ENCODE data around the gene DSCAML1. TPM values are rescaled to one million over a fixed set of nuclear protein-coding genes. Genes with fewer than 3 reads are reported as not detected.

The DSCAML1 gene
- total and polyA plus RNA-seq, 2 of the 8 experiments (the other 6 are each of a cell fraction or from before 2014, with no cell fraction given), result 0.19 to 0.24 TPM

DNA sequence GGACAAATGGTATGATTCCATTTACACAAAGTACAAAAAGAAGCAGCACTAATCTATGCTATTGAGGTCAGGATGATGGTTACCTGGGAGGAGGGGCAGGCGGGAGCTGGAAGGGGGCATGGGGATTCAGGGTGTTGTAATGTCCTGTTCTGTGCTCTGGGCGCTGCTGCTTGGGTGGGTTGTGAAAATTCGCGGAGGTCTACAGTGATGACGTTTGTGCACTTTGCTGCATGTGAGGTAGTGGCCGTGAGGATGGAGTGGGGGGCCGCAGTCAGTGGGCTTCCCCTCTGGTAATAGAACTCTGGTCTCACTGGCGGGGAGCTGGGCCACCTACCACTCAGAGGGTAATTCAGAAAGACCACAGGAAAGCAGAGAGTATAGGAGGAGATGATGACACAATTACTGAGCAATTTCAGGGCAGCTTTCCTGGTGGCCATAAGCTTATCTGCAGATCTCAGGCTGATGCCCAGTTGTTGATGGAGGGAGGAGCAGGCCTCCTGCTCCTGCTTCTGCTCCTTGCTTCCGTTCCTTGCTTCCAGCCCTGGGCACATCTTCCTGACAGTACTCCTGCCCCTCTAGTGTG lies 347.8 kb downstream of the DSCAML1 start (continued):
- TF ChIP-seq GABPA (IDR thresholded peaks at IDR 0.05; ENCODE audit: borderline replicate concordance, insufficient read depth, low read length) (no peak), CBX8 (IDR thresholded peaks at IDR 0.05; ENCODE audit: borderline replicate concordance, low read depth, low read length) (no peak)

All from H1 (cell line).